Endometrial microvascular endothelial cells (primary cell): ENCODE measurements around the gene HDAC9. TPM values are rescaled to one million over a fixed set of nuclear protein-coding genes. Genes with fewer than 3 reads are reported as not detected.

Experiments used
- in situ Hi-C: cut with HindIII; loops from 2 replicates; pipeline ENCODE4 v1.10.0; 2017; ENCODE audit warnings: low sequenced_read_pairs, low pct_unique_long_range_greater_than_20kb; ENCODE audit errors: inconsistent ontology term
- total RNA-seq: library from RNA; depleted of rRNA; stranded (reverse); fragments of >200 nt; gene quantifications from one replicate; pipeline ENCODE4 v1.2.3, GENCODE V29; 2015; ENCODE audit errors: inconsistent ontology term

The HDAC9 gene
- total RNA-seq, 1 donor from 2014 or later, result 6.3 TPM

DNA sequence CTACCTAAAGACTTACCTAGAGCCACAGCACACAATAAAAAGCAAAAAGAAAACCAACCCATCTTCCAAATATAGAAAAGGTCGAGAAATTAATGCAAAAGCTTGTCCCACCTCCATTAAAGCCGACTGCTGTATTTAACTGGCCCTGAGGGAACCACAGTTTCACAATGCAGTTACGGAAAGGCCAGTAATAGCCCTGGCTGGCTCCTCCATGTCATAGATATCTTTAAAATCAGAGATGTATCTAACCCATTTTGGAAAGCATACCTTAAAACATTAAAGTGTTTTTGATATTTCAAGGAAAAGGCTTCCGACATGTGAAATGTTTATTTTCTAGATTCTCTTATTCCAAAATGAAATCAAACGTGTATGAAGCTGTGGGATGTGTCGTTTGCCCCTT, 23.0 kb downstream of the HDAC9 start:
- in situ Hi-C loops, result no loop called here

GRCh38 chr7:18520450-18521235, 25.1 kb downstream of the HDAC9 start:
- in situ Hi-C loops, result no loop called here

DNA sequence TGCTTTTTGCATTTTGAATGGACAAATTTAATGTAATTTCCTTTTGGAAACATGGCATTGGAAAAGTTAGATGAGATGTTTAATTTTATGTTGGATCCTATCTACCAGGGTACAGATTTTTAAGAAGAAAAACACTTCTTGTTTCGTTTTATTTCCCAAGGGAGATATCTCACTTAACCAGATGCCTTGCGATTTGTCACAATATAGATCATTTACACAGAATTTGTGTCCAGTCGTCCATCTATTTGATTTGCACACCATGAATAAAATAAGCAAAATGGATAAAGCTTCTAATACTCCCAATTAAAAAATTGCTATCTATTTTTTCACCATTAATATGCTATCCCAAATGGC, 25.7 kb downstream of the HDAC9 start:
- in situ Hi-C loops, result no loop called here

- in situ Hi-C loops, result no loop called here
Measured at GRCh38 chr7:18521945-18522566, 26.5 kb downstream of the HDAC9 start.

GRCh38 chr7:18524248-18524647, 28.7 kb downstream of the HDAC9 start:
- in situ Hi-C loops, result no loop called here

DNA sequence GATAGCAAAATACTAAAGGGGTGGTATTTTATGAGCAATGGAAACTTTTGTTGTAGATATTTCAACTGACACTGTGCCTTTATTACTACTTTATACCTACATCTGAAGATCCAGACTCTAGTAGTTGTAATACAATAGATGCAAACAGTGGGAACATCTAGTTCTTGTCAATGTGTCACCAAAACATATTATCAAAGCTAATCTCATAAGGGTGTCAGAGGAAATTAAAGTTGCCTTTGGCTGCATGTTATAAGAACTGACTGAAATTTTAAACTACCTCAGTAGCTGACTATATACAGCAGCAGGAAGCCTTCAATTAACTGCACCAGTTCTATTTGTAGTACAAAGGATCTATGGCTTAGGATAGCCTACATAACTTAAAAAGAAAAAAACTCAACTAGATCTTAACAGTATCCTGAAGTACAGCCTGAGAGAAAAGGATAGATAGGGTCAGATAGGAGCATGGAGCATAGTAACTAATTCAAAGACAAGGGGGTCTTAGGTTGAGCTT, 30.9 kb downstream of the HDAC9 start:
- in situ Hi-C loops, result no loop called here

- in situ Hi-C loops, result no loop called here
Measured at GRCh38 chr7:18529239-18529638, 33.7 kb downstream of the HDAC9 start.

- in situ Hi-C loops, result no loop called here
Measured at GRCh38 chr7:18530224-18531179, 35.0 kb downstream of the HDAC9 start.

DNA sequence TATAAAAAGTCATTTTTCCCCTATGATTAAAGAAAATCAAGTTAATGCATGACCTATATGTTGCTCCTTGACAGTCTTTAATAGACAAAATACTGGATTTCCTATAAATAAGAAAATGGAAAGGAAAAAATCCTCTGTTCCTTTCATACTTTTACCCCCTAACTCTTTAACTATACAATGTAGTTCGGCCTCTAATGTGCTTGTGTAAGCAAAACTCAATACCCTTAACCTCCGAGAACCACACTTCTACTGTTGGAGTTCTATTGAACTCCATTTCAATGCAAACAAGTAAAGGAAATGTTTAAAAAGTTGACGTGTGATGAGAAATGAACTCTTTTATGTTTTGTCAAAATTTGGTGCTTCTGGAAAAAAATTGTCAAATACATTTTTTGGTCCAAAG, 36.0 kb downstream of the HDAC9 start:
- in situ Hi-C loops, result no loop called here

DNA sequence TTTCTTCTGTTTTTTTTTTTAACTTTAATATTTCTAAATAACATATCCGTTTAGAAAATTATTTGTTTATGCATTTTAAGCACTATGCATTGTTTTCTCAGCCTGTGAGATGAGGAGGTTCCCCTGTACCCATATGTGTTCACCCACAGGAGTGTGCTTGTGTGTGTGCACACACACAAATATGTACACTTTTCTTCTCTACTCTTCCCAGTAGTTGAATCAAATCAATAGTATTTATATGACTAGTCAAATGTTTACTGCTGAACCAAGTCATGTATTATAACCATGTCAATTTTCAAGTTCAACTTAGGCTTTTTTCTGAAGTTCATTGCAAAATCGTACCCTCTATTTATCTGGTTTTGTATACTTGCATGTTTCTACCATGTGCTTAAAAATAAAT, 37.3 kb downstream of the HDAC9 start:
- in situ Hi-C loops, result no loop called here

GRCh38 chr7:18534481-18534880, 38.9 kb downstream of the HDAC9 start:
- in situ Hi-C loops, result no loop called here

DNA sequence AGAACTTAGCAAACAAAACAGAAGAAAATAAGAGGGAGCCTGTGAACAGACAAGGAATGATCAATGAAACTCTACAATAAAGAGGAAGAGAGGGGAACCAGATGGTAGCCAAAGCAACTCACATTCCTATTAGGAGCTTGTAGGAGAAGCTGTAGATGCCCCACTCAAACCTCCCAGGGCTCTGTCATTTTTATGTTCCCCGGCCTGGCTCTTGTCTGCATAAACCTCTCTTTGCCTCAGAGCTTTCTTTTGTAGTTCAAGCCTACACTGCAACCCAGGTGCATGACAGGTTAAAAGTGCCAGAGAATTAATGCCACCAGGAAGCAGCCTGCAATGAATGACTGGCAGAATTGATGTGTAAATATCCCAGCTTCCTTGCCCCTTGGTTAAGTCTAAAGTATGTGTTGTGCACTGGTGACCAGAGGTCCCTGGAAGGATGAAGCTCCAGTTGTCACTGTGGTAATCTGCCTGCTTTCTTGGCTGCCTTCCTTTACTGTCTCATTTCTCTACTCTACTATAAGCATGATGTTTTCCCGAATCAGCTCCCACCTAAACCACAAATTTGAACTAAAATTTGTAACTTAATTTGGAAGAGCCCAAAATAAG, 40.4 kb downstream of the HDAC9 start:
- in situ Hi-C loops, result no loop called here

DNA sequence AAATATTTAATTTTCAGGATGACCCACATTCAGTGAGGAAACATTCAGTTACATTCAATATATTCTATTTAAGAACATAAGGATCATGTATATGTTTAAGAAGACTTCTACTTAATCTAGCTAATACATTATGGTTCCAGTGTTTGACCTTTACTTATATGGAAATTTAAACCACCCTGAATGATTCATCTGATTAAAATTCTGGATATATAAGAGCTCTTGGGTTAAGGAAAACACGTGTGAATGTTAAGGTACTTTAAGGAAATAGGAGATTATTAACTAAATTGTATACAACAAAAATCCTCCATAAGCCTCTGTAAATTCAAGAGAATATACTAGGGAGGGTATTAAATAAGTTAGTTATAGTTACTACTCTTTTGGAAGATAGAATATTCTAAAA, 40.9 kb downstream of the HDAC9 start:
- in situ Hi-C loops, result no loop called here

DNA sequence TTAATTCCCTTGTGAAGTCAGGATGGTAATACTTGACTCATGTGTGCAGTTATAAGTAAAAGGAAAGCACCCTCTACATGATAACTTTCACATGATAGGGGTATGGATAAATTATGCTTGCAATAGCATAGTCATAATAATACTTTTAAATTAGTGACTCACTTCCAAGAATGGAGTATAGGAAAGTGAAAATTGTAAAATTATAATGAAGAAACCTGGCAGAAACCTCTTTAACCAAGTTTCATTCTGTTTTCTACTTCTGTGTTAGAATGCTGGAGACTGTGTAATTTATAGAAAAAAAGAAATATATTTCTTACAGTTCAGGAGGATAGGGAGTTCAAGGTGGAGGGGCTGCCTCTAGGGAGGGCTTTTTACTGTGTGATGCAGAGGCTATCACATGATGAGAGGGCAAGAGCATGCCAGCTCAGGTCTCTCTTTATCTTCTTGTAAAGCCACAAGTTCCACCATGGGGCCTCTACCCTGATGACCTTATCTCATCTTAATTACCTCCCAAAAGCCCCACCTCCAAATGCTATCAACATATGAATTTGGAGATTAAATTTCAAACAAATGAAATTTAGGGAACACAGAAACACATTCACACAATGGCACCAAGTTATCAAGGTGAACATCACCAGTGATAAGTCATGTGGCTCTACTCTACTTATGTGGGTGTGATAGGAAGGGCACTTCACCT, 43.2 kb downstream of the HDAC9 start:
- in situ Hi-C loops, result no loop called here

- in situ Hi-C loops, result no loop called here
Measured at GRCh38 chr7:18540396-18540795, 44.8 kb downstream of the HDAC9 start.

- in situ Hi-C loops, result no loop called here
Measured at GRCh38 chr7:18541181-18541870, 45.8 kb downstream of the HDAC9 start.

GRCh38 chr7:18541871-18542212, 46.3 kb downstream of the HDAC9 start:
- in situ Hi-C loops, result no loop called here

DNA sequence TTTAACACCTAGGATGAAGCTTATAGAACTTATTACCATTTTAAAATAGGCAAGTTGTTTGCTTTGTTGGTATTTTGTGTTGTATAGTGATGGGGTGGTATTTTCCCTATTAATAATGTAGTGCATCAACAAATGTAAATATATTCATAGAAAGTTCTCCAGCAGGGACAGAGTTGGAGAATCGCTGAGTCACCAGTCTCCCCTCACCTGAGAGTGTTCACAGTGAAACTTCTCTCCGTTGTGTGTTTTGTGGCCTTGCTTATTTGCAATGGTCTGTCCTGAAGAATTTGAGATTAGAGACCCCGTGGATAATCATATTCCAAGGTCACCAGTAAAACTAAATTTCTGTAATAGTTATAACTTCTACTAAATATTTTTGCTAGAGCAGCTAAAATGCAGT, 51.0 kb downstream of the HDAC9 start:
- in situ Hi-C loops, result no loop called here
